Measurements from ENCODE around the gene HRG.
"Not testable (repeated sequence)": the region's sequence is repeated elsewhere in the genome, so short reads cannot be mapped to it uniquely, and the experiment has no call there.

Gene HRG

DNA sequence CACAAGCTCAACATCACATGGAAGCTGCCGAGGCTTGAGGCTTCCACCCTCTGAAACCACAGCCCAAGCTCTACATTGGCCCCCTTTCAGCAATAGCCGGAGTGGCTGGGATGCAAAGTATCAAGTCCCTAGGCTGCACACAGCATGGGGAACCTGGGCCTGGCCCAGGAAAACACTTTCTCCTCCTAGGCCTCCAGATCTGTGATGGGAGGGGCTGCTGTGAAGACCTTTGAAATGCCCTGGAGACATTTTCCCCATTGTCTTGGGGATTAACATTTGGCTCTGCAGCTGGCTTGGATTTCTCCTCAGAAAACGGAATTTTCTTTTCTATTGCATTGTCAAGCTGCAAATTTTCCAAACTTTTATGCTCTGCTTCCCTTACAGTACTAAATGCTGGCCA lies 18.2 kb downstream of the HRG start:
- DNase-seq (ENCODE audit: low read depth), result no peak

DNA sequence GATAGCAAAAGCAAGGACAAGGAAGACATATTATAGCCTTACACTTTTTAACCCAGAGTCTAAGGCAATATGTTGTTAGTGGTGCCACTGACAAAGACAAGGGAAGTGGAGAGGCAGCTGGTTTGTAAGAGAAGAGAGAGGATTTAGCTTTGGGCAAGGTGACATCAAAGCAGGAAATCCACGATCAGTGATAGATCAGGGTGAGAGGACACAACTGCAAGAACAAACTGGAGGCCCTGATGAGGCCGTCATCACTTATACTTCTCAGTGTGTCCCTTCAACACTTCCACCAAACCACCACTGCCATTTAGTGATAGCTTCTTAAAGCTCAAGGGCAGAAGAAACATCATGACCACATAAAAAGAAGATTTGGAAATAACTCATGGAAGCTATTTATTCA lies 20.7 kb downstream of the HRG start:
- not testable (repeated sequence) for DNase-seq (ENCODE audit: low read depth)

DNA sequence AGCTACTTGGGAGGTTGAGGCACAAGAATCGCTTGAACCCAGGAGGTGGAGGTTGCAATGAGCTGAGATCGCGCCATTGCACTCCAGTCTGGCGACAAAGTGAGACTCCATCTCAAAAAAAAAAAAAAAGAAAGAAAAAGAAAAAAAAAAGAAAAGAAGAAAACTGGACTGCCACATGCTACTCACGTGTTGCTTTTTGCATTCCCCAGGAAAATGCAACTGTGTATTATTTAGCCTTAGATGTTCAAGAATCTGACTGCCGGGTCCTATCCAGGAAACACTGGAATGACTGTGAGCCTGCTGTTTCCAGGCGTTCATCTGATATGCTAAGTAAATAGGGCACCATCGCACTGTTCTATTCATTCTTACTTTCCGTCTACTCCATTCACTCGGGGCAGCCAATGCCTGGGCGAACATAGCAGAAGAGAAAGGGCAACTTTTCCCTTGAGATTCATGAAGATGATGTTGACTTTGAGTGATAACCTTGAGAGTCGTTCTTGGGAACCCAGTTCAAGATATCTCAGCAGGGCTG lies 21.4 kb downstream of the HRG start:
- no peak for DNase-seq (ENCODE audit: low read depth)

DNA sequence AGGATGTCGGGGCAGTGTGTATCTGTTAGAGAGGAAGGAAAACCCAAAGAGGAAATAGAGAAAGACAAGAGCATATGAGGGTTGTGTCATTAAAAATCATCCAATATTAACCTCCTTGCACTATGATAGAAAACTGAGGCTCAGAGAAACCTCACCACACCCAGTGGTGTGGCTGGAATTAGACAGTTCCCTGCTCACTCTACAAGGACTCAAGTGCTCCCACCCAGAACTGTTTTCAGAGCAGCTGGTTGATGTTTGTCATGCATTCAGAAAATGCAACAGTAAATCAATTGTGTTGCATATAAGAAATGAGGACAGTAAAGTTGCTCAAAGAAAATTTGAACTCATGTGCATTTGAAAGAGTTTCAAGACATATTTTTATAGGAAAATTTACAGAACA lies 24.5 kb downstream of the HRG start:
- not testable (repeated sequence) for DNase-seq (ENCODE audit: low read depth)

DNA sequence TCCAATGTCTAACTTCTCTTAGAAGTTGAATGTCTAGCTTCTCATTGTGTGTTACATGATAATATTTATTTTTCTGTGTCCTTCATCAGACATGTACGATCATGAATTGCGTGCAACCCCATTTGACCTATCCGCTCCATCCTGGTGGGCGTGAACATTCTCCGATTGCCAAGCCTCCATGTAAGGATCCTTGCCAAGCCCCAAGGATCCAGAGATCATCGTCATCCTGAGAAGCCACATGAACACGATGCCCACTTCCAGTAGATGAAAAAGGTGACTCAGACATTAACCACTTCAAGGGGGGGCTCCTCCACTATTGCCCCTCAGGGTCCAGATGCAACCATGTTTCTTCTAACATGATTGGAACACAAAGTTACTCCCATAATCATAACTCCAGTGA lies 25.9 kb downstream of the HRG start:
- no peak for DNase-seq (ENCODE audit: low read depth)

DNA sequence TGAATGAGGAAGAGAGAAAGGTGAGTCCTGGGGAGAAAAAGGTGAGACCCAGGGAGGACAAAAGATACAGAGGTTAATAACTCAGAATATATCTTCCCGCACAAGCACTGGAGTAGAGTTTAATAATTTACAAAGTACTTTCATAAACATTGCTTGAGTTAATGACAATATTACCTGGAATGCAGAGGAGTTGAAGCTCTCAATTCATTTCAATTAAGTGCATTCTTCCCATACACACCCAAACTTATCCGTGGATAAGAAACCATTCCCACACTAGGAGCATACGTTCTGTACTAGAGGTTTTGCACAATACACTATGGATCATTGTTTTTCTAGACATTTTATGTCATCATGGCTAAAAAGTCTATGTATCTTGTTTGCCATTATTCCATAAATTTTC lies 28.0 kb downstream of the HRG start:
- DNase-seq (ENCODE audit: low read depth), result no peak

DNA sequence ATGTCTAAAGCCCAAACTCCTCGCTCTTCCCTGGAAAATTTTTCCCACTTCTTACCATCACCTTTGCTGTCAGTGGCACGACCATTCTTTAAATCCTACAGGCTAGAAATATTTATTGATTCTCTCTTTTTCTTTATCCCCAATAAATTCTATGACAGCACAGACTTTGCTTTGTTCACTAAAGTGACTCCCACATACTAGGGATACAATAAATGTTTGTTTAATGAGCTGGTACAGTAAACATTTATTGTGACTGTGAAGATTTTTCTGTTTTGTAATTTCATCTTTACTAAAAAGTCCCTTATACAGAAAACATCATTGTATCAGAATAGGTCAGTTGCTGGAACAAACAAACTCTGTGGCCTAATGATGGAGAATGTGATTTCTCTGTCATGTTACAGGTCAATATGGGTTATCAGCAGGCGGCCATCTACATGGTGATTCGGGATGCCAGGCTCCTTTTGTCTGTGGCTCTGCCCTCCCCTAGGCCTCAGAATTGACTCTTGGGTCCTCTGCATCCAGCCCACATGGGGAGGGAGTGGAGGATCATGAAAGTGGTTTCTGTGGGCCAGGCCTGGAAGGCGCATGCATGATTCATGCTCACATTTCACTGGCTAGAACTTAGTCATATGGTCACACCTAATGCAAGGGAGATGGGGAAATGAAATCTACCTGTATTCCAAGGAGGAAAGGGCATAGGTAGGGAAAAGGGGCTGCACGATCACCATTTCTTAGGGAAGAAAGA lies 28.6 kb downstream of the HRG start:
- DNase-seq (ENCODE audit: low read depth), result no peak

DNA sequence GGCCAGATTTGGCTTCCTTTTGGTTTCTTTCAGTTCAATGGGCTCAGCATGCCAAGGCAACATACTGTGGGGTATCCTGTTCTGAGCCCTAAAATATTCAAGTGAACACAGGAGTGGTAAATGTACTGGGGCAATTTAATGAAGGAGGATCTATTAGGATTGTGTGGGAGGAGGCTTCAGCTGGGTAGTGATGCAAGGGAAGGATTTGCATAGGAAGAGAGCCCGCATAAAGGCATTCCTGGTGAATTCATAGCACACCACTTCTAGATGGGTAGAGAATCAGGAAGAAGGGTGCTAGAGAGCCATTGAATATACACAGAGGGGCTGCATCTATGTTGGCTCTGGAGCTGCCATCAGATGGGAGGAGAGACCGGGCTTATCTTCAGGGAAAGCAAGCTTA lies 30.7 kb downstream of the HRG start:
- DNase-seq (ENCODE audit: low read depth), result no peak

DNA sequence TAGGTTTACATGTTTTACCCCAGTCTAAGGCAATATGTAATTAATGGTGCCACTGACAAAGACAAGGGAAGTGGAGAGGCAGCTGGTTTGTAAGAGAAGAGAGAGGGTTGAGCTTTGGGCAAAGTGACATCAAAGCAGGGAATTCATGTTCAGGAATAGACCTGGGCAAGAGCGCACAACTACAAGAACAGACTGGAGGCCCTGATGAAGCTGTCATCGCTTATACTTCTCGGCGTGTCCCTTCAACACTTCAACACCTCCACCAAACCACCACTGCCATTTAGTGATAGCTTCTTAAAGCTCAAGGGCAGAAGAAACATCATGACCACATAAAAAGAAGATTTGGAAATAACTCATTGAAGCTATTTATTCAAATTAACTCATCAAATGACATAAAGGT lies 31.7 kb downstream of the HRG start:
- DNase-seq (ENCODE audit: low read depth), result no peak

DNA sequence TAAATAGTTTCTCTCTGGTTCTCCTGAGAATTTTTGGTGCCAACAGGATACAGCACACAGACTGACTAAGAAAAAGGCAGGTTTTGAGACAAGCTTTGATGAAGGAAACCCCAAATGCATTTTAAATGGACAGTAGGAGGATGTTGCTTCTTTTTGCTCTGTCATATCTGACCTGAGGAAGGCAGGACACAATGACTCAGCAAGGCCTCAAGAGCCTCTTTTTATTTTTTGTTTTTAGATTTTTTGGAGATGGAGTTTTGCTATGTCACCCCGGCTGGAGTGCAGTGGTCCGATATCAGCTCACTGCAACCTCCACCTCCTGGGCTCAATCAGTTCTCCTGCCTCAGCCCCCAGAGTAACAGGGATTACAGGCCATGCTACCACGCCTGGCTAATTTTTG lies 34.5 kb downstream of the HRG start:
- DNase-seq (ENCODE audit: low read depth), result no peak

DNA sequence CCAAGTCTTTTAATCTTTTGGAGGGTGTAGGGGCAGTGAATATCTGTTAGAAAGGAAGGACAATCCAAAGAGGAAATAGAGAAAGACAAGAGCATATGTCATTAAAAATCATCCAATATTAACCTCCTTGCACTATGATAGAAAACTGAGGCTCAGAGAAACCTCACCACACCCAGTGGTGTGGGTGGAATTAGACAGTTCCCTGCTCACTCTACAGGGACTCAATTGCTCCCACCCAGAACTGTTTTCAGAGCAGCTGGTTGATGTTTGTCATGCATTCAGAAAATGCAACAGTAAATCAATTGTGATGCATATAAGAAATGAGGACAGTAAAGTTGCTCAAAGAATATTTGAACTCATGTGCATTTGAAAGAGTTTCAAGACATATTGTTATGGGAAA lies 36.6 kb downstream of the HRG start:
- not testable (repeated sequence) for DNase-seq (ENCODE audit: low read depth)

DNA sequence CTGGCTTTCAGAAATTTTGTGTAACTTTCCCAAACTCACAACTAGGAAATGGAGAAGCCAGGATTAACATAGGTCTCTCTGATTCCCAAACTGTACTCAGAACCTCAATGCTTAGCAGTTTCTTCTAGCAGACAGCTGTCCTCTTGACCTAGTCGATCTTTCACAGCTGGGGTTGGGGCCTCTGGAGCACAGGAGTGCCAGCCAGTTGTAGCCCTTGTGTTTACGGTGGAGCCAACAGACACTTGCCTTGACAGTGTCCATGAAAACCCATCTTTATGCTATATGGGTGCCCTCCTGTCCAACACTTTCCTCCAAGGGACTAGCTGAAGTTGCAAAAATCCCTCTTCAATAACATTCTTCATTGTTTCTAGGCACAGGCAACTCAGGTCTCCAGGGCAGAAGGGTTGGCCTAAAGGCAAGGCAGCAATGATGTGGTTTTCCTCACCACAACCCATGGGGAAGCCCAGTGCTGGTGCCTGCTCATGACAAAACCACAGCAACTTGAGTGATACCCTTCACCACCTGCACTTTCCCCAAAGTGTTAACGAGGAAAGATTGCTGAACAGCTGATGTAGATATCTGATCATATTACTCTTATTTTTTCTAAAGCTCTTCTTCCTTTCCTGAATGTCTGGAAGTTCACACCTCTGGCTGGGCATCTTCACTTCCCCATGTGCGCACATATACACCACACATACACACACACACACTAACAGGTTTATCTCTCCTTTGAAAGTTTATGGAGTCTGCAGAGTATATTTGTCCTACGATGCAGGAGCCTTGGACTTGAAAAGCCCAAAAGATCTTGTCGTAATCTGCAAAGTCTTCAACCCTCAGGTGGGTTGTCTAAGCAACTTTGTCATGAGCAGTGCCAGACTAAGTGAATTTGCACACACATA lies 40.3 kb downstream of the HRG start:
- peak; percentile 1 for DNase-seq (ENCODE audit: low read depth)

DNA sequence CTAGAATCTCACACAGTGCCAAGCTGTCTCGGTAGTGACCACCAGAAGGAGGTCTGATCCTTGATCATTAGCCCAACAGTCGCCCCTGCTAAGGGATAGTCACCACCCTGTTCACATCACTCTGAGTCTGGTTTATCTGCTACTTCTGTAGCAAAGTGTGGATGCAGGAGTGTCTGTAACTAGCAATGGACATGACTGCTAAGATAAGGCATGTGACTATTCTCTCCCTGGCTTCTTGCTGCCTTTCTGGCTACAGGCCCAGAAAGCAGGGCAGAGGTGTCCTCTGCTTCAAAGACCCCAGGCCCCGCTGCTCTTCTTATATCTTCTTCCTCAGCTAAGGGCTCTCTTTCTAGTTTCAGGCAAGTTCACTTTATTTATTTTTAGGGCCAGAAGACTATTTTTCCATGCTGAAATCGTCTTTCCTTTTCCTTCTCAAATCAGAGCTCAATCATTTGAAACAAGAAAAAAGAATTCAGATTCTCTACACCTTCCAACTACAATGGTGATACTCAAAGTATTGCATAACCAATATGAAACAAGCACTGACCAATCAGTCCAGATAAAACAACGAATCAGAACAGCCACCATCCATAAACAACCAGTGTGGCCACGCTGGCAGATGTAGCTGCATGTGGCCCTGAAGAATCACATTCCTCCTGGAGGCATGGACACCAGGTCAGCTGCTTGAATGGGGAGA lies 43.3 kb downstream of the HRG start:
- DNase-seq (ENCODE audit: low read depth), result no peak

DNA sequence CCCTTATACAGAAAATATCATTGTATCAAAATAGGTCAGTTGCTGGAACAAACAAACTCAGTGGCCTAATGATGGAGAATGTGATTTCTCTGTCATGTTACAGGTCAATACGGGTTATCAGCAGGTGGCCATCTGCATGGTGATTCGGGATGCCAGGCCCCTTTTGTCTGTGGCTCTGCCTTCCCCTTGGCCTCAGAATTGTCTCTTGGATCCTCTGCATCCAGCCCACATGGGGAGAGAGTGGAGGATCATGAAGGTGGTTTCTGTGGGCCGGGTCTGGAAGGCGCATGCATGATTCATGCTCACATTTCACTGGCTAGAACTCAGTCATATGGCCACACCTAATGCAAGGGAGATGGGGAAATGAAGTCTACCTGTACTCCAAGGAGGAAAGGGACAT lies 44.9 kb downstream of the HRG start:
- not testable (repeated sequence) for DNase-seq (ENCODE audit: low read depth)

DNA sequence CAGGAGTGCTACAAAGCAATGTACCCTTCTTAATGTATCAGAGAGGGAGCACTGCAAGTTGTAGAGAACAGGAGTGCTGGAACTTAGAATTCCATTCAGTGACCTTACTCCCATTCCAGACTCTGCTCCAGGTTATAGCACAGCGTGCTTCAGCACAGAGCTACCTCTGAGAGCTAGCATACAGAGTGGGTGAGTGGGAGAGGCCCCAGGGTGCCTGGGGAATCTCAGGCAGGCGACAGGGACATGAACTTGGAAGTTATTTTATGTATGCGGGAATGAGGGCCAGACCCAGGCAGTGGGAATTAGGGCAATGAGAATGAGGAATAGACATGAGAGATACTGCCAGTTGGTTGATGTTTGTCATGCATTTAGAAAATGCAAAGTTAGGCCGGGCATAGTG lies 47.7 kb downstream of the HRG start:
- DNase-seq (ENCODE audit: low read depth), result no peak

DNA sequence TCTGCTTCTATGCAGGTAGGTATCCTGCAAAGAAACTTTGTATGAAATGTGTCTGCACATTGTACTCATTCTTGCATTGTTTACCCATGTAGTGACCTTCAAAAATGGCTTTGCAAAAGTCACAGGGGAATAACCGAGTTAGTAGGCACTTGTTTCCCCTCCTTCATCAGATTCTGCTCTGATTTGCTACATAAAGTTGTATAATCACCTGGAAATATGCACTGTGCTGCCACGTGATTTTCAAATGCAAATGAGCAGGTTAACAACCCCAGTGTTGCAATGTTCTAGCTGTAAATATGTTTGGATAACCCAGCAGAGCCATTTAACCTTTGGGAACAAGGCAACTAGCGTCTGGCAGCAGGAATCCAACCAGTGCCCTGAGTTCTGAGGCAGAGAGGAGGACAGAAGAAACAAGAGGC lies 51.2 kb downstream of the HRG start, which contains the start of gene KNG1:
TSS of gene KNG1 (plus strand) at position 321 of the 419 bp plus-strand sequence. CDS start 184 bp downstream, outside the sequence.
- DNase-seq (ENCODE audit: low read depth), result no peak

DNA sequence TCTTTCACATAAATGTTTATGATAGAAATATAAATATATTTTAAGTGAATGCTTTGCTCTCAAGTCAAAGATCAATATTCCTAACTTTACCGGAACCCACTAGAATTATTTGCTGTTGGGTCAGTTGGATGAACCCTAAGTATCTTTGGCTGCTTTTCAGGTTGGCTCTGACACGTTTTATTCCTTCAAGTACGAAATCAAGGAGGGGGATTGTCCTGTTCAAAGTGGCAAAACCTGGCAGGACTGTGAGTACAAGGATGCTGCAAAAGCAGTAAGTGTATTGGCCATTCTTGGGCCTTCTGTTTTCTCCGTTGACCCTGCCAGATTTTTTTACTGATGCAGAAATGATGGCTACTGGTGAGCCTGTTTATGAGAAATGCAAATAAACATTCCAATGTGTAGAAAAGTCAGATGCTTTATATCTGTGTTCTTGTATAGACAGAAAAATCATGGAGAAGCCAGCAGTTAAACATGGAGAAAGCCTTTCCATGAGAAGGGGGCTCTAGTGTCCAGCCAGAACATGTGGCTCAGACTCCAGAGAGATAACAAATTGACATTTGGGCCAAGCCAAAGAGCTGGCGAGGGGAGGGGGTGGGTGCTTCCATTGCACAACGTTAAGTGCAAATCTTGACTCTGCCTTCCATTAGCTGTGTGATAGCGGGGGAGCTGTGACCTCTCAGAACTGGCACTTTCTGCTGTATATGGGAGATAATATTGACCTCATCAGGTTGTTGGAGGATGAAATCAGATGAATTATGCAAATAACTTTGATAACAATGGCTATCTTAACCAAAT lies 54.3 kb downstream of the HRG start:
- DNase-seq (ENCODE audit: low read depth), result no peak

DNA sequence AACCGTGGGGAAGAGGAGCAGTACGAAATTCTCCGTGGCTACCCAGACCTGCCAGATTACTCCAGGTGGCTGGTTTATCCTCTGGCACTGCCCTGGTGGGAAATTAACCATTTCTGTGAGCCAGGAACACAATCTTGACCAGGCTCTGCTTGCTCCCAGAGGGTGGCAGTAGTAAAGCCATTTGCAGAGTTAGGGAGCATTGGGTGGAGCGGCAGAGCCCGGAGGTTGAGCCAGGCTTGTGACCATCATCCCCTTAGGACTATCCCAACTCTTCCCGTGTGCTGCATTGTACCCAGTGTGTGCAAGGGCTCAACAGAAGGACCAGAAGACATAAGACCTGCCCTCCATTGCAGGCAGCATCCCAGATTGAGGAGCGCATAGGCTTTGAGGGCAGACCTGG lies 56.6 kb downstream of the HRG start:
- DNase-seq (ENCODE audit: low read depth), result no peak

DNA sequence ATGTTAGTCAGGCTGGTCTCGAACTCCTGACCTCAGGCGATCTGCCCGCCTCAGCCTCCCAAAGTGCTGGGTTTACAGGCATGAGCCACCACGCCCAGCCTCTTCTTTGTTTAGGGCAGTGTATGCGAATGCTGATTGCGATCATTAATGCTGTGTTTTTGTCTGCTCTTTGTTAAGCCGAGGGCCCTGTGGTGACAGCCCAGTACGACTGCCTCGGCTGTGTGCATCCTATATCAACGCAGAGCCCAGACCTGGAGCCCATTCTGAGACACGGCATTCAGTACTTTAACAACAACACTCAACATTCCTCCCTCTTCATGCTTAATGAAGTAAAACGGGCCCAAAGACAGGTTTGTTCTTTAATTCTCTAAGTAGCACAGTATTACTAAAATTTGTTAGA lies 59.1 kb downstream of the HRG start:
- no peak for DNase-seq (ENCODE audit: low read depth)
